HUES6 (cell line): ENCODE measurements around the gene RELCH.

Source experiments
- H3K27ac ChIP-seq: 2 replicates; pipeline ENCODE4 v1.7.0; 2013; ENCODE audit warnings: low read depth, mild to moderate bottlenecking, low read length, inconsistent platforms
- H3K27me3 ChIP-seq: 2 replicates; pipeline ENCODE4 v1.6.1; 2013; ENCODE audit warnings: low read length; ENCODE audit not compliant: control insufficient read depth, insufficient read depth
- H3K36me3 ChIP-seq: 2 replicates; pipeline ENCODE4 v1.6.1; 2013; ENCODE audit warnings: low read length; ENCODE audit not compliant: control insufficient read depth, insufficient read depth
- H3K4me1 ChIP-seq: 2 replicates; pipeline ENCODE4 v1.6.1; 2013; ENCODE audit warnings: low read length; ENCODE audit not compliant: control insufficient read depth, insufficient read depth
- H3K4me3 ChIP-seq: 2 replicates; pipeline ENCODE4 v1.5.1; 2013; ENCODE audit warnings: low read depth, low read length
- H3K9ac ChIP-seq: one replicate; pipeline ENCODE4 v1.6.1; 2013; ENCODE audit warnings: mild to moderate bottlenecking, low read length
- H3K9me3 ChIP-seq: 2 replicates; pipeline ENCODE4 v1.6.1; 2013; ENCODE audit warnings: low read depth, low read length; ENCODE audit not compliant: control insufficient read depth, insufficient read depth

The RELCH gene

GRCh38 chr18:62189208-62189607 is 2.2 kb downstream of the RELCH start:
- Histone ChIP-seq H3K9me3 (no peaks in the 10 kb centered on the region), H3K27ac (no peak overlapping the region), H3K9ac (no peak overlapping the region), H3K4me3 (peak overlapping the region; percentile 98), H3K27me3 (no peaks in the 10 kb centered on the region), H3K4me1 (no peaks in the 10 kb centered on the region), H3K36me3 (no peaks in the 10 kb centered on the region)

DNA sequence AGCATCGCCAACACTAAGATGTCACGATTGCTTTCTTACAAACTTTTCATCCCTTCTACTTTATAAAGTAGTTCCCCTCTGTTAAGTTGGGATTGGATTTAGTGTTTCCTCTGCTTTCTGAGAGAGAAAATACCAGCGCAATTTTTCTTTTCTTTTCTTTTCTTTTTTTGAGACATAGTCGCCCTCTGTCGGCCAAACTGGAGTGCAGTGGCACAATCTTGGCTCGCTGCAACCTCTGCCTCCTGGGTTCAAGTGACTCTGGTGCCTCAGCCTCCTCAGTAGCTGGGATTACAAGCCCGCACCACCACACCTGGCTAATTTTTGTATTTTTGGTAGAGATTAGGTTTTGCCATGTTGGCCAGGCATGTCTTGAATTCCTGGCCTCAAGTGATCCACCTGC is 9.0 kb downstream of the RELCH start:
- Histone ChIP-seq H3K36me3 (no peaks in the 10 kb centered on the region), H3K27ac (no peak overlapping the region), H3K9ac (no peak overlapping the region), H3K9me3 (no peaks in the 10 kb centered on the region), H3K4me3 (no peak overlapping the region), H3K4me1 (no peaks in the 10 kb centered on the region), H3K27me3 (no peaks in the 10 kb centered on the region)

- Histone ChIP-seq H3K9ac (no peak overlapping the region), H3K36me3 (no peaks in the 10 kb centered on the region), H3K27ac (no peak overlapping the region), H3K4me1 (no peaks in the 10 kb centered on the region), H3K9me3 (no peaks in the 10 kb centered on the region), H3K4me3 (no peak overlapping the region), H3K27me3 (no peaks in the 10 kb centered on the region)
Measured at GRCh38 chr18:62196980-62197379, 9.9 kb downstream of the RELCH start.

GRCh38 chr18:62198259-62198658 is 11.2 kb downstream of the RELCH start:
- Histone ChIP-seq H3K36me3 (no peaks in the 10 kb centered on the region), H3K27me3 (no peaks in the 10 kb centered on the region), H3K9me3 (no peaks in the 10 kb centered on the region), H3K4me1 (no peaks in the 10 kb centered on the region), H3K4me3 (no peak overlapping the region), H3K27ac (no peak overlapping the region), H3K9ac (no peak overlapping the region)

- H3K36me3 ChIP-seq, result no peaks in the 10 kb centered on the region
- no peak overlapping the region for H3K4me3 ChIP-seq
- no peak overlapping the region for H3K9ac ChIP-seq
- H3K27me3 ChIP-seq, result no peaks in the 10 kb centered on the region
- no peaks in the 10 kb centered on the region for H3K4me1 ChIP-seq
- no peaks in the 10 kb centered on the region for H3K9me3 ChIP-seq
- H3K27ac ChIP-seq, result no peak overlapping the region
Measured at GRCh38 chr18:62199629-62200028, 12.6 kb downstream of the RELCH start.

- Histone ChIP-seq H3K9ac (no peak overlapping the region), H3K27ac (no peak overlapping the region), H3K36me3 (no peaks in the 10 kb centered on the region), H3K4me1 (no peaks in the 10 kb centered on the region), H3K9me3 (no peaks in the 10 kb centered on the region), H3K27me3 (no peaks in the 10 kb centered on the region), H3K4me3 (no peak overlapping the region)
Measured at GRCh38 chr18:62200121-62200914, 13.3 kb downstream of the RELCH start.

DNA sequence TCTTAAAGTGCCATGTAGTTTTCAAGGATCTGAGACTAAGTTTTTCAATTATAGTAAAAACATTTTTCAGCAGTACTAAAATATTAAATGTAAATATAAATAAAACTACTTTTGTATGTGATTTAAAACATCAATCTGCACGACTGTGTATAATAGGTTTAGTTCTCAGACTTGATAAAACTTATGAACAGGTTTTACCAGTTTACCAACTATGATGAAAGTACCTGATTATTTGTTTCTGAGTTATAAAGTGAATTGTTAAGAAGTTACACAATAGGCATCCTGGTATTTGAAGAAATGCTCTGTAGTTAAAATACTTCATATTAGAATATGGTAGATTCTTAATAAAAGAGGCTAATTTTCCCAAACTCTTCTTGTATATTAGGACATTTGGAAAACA is 14.8 kb downstream of the RELCH start:
- Histone ChIP-seq H3K9me3 (no peaks in the 10 kb centered on the region), H3K4me3 (no peak overlapping the region), H3K27ac (no peak overlapping the region), H3K9ac (no peak overlapping the region), H3K27me3 (no peaks in the 10 kb centered on the region), H3K36me3 (no peaks in the 10 kb centered on the region), H3K4me1 (no peaks in the 10 kb centered on the region)

GRCh38 chr18:62205824-62206223 is 18.8 kb downstream of the RELCH start:
- H3K9ac ChIP-seq, result no peak overlapping the region
- no peaks in the 10 kb centered on the region; the same call in 1 of the 2 replicates for H3K9me3 ChIP-seq
- H3K27ac ChIP-seq, result no peak overlapping the region
- H3K4me1 ChIP-seq, result no peaks in the 10 kb centered on the region
- H3K36me3 ChIP-seq, result no peaks in the 10 kb centered on the region
- no peak overlapping the region for H3K4me3 ChIP-seq
- H3K27me3 ChIP-seq, result no peaks in the 10 kb centered on the region

- Histone ChIP-seq H3K27ac (no peak overlapping the region), H3K27me3 (no peaks in the 10 kb centered on the region), H3K9me3 (no peaks in the 10 kb centered on the region; the same call in 1 of the 2 replicates), H3K4me3 (no peak overlapping the region), H3K9ac (no peak overlapping the region), H3K36me3 (no peaks in the 10 kb centered on the region), H3K4me1 (no peaks in the 10 kb centered on the region)
Measured at GRCh38 chr18:62206593-62206992, 19.5 kb downstream of the RELCH start.

DNA sequence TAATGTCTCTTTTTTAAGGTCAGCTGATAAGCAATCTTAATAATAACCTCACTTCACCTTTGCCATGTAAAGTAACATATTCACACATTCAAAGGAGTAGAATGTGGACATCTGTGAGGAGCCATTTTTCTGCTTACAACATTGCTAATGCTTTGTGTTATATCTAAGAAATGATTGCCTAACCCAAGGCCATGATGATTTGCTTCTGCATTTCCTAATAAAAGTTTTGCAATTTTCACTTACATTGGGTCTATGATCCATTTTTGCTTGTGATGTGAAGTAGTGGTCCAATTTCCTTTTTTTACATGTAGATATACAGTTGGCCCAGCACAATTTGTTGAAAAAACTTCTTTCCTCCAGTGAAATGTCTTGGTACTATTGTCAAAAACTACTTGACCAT is 22.0 kb downstream of the RELCH start:
- Histone ChIP-seq H3K27me3 (no peaks in the 10 kb centered on the region), H3K9ac (no peak overlapping the region), H3K9me3 (no peaks in the 10 kb centered on the region; the same call in 1 of the 2 replicates), H3K36me3 (peaks cover 11% of the 10 kb centered on the region), H3K4me1 (no peaks in the 10 kb centered on the region), H3K27ac (no peak overlapping the region), H3K4me3 (no peak overlapping the region)

DNA sequence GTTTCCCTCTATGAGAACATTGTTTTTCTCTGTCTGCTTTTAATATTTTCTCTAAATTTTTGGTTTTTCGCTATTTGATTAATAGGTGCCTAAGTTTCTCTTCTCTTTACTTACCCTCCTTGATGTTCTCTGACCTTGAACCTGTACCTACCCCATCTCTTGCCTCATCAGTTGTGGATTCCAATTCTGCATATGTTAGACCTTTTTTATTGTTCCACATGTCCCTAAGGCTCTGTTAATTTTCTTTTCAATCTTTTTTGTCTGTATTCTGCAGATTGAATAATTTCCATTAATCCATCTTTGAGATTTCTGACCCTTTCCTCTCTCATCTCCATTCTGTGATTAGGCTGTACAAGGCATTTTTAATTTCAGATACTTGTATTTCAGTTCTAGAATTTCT is 23.1 kb downstream of the RELCH start:
- Histone ChIP-seq H3K9me3 (no peaks in the 10 kb centered on the region; the same call in 1 of the 2 replicates), H3K27ac (no peak overlapping the region), H3K9ac (no peak overlapping the region), H3K27me3 (no peaks in the 10 kb centered on the region), H3K4me1 (no peaks in the 10 kb centered on the region), H3K4me3 (no peak overlapping the region), H3K36me3 (peaks cover 19% of the 10 kb centered on the region)
